K562 (cell line): Measurements from ENCODE around the gene ZCCHC3. TPM values are rescaled to one million over a fixed set of nuclear protein-coding genes. Genes with fewer than 3 reads are reported as not detected.

Source experiments
- ATAC-seq: fragments of 200-7000 bp; cut with Tn5 transposase; 3 replicates; pipeline ENCODE4 v1.9.1; 2020; ENCODE audit warnings: moderate library complexity
- BruUV-seq: library from RNA; stranded (reverse); fragments of 400-500 nt; replicated peaks from 2 replicates; lab custom pipeline; 2021; lab: Mats Ljungman, UMichigan
- CTCF ChIA-PET: fragments of 300-600 bp; formaldehyde crosslinking; extraction: SDS; loops from one replicate; lab custom pipeline; 2021; ENCODE audit warnings: low intra/inter-chr PET ratio; lab: Yijun Ruan, JAX
- POLR2A ChIA-PET: fragments of 300-600, 350-650 bp; sonication (Branson Sonifier 250); formaldehyde crosslinking; extraction: SDS; loops from one replicate; lab custom pipeline; 2021; ENCODE audit warnings: antibody characterized with exemption, inconsistent platforms; lab: Yijun Ruan, JAX
- DNase-seq, 4 experiments: peaks; one replicate each; pipeline versions ENCODE4 v3.0.0 to v3.0.0-alpha.2; 2011 to 2018; ENCODE audit warnings: low spot score in 3 of 4, mixed read lengths in 3 of 4; ENCODE audit errors: extremely low read depth in 1 of 4
- FAIRE-seq: peaks from 2 replicates; lab custom pipeline; 2011; peaks lifted over from hg19 to GRCh38; lab: Jason Lieb, UNC
- H2AFZ ChIP-seq: 2 replicates; pipeline ENCODE4 v1.6.0; 2011; ENCODE audit warnings: low read depth, low read length, control low read depth, inconsistent platforms
- H3K27ac ChIP-seq: fragments of 200-600 bp; 3 replicates; pipeline ENCODE4 v1.8.0; 2011; ENCODE audit warnings: low read depth, mild to moderate bottlenecking, control low read depth, inconsistent platforms, low read length, moderate library complexity, mixed read lengths; ENCODE audit errors: extremely low read depth
- H3K27me3 ChIP-seq, 2 experiments: fragments of 300-600 bp in 1 of 2; 2 replicates in 1 of 2; 3 replicates in 1 of 2; pipeline versions ENCODE4 v1.6.0 to v1.8.0; 2011; ENCODE audit warnings: inconsistent platforms in 2 of 2, low read length in 2 of 2, mild to moderate bottlenecking in 1 of 2, mixed read lengths in 1 of 2, moderate library complexity in 1 of 2; ENCODE audit not compliant: control insufficient read depth in 2 of 2, insufficient read depth in 2 of 2
- H3K36me3 ChIP-seq: fragments of 300-600 bp; 3 replicates; pipeline ENCODE4 v1.8.0; 2011; ENCODE audit warnings: mild to moderate bottlenecking, low read length, inconsistent platforms; ENCODE audit not compliant: control insufficient read depth, insufficient read depth
- H3K4me1 ChIP-seq, 2 experiments: fragments of 200-600 bp in 1 of 2; replicated peaks in 1 of 2; 2 replicates in 1 of 2; 3 replicates in 1 of 2; pipeline versions ENCODE4 v1.5.1 to v1.8.0; 2011; ENCODE audit warnings: inconsistent platforms in 2 of 2, low read length in 2 of 2, mild to moderate bottlenecking in 1 of 2, mixed read lengths in 1 of 2, moderate library complexity in 1 of 2; ENCODE audit not compliant: control insufficient read depth in 2 of 2, insufficient read depth in 2 of 2
- H3K4me2 ChIP-seq: 2 replicates; pipeline ENCODE4 v1.6.1; 2011; ENCODE audit warnings: low read length, control low read depth, inconsistent platforms, mixed read lengths; ENCODE audit not compliant: insufficient read depth
- H3K4me3 ChIP-seq: fragments of 200-600 bp; sonication (generic), shearing (Covaris generic); 2 replicates; pipeline ENCODE4 v1.5.1; 2016; ENCODE audit warnings: control low read depth, inconsistent platforms
- H3K79me2 ChIP-seq: fragments of 200-600 bp; 3 replicates; pipeline ENCODE4 v1.8.0; 2011; ENCODE audit warnings: low read length, inconsistent platforms; ENCODE audit not compliant: control insufficient read depth, insufficient read depth
- H3K9ac ChIP-seq, 2 experiments: 2 replicates each; pipeline versions ENCODE4 v1.6.0 to v1.6.1; 2011; ENCODE audit warnings: low read depth in 2 of 2, low read length in 2 of 2, control low read depth in 1 of 2, inconsistent platforms in 1 of 2, mild to moderate bottlenecking in 1 of 2, mixed read lengths in 1 of 2; ENCODE audit not compliant: insufficient read depth in 1 of 2
- H3K9me1 ChIP-seq: one replicate; pipeline ENCODE4 v1.6.0; 2011; ENCODE audit warnings: inconsistent platforms, mild to moderate bottlenecking, low read length, moderate library complexity; ENCODE audit not compliant: control insufficient read depth, insufficient read depth
- H3K9me3 ChIP-seq: replicated peaks from 2 replicates; pipeline ENCODE4 v1.5.1; 2011; ENCODE audit warnings: low read depth, low read length, inconsistent platforms; ENCODE audit not compliant: control insufficient read depth, insufficient read depth
- H4K20me1 ChIP-seq: replicated peaks from 2 replicates; pipeline ENCODE4 v1.6.1; 2011; ENCODE audit warnings: low read length, inconsistent platforms, mixed read lengths; ENCODE audit not compliant: control insufficient read depth, insufficient read depth
- CBFA2T2 ChIP-seq: fragments of 450-650 bp; conservative IDR thresholded peaks from 2 replicates; pipeline ENCODE4 v1.6.1; 2017; ENCODE audit warnings: mild to moderate bottlenecking
- CBFA2T3 ChIP-seq: fragments of 450-650 bp; IDR thresholded peaks from 2 replicates; pipeline ENCODE4 v1.6.1; 2017
- NFE2 ChIP-seq: IDR thresholded peaks from 2 replicates; pipeline ENCODE4 v1.6.1; 2014; ENCODE audit warnings: antibody characterized with exemption, low read depth
- NFYB ChIP-seq: IDR thresholded peaks from 2 replicates; pipeline ENCODE4 v1.6.1; 2011; ENCODE audit warnings: mild to moderate bottlenecking, moderate library complexity; ENCODE audit not compliant: insufficient read length; ENCODE audit errors: extremely low read depth
- SMAD3 ChIP-seq: fragments of 450-650 bp; formaldehyde crosslinking; conservative IDR thresholded peaks from 2 replicates; pipeline ENCODE4 v1.4.0; 2020; ENCODE audit warnings: mild to moderate bottlenecking
- ZNF217 ChIP-seq: sonication (generic); formaldehyde crosslinking; IDR thresholded peaks from 2 replicates; pipeline ENCODE4 v1.8.0; 2022; ENCODE audit warnings: mild to moderate bottlenecking, missing genetic modification reagents
- WGBS: fragments of 100-300 bp; shearing (Covaris generic); methylation state at CpG from one replicate; pipeline ENCODE4 v1.1.6; 2016; ENCODE audit warnings: low coverage, mixed read lengths; ENCODE audit not compliant: insufficient coverage; ENCODE audit errors: missing lambda C conversion rate; 5-methylcytosine and 5-hydroxymethylcytosine counted together
- in situ Hi-C: fragments of 300-500 bp; cut with MboI; formaldehyde crosslinking; loops from 4 replicates; pipeline ENCODE4 v1.15.0; 2018; ENCODE audit warnings: inconsistent platforms, mixed read lengths
- intact Hi-C: fragments of 100-400 bp; cut with micrococcal nuclease; formaldehyde crosslinking; loops from 2 replicates; pipeline ENCODE4 v1.14.2; 2022
- polyA plus RNA-seq, 8 experiments: library from polyadenylated mRNA; depleted of rRNA in 4 of 8; stranded (reverse) in 5 of 8; unstranded in 3 of 8; fragments of >200 nt; fragmentation: Nextera tagmentation in 2 of 8; fragmentation: Illumina TruSeq in 1 of 8; extraction: Ambion mirVana in 2 of 8; extraction: Trizol in 1 of 8; gene quantifications; 2 replicates each; pipeline versions ENCODE4 v1.2.1 to v1.2.3, GENCODE V29; 2011 to 2014; ENCODE audit warnings: inconsistent platforms in 1 of 8, missing spikeins in 1 of 8
- total RNA-seq, 7 experiments: library from RNA; depleted of rRNA in 6 of 7; stranded (reverse); fragments of >200 nt in 6 of 7; fragmentation: Illumina TruSeq in 2 of 7; extraction: Trizol in 2 of 7; gene quantifications; 2 replicates each; pipeline versions ENCODE4 v1.2.1 to v1.2.3, GENCODE V29; 2011 to 2021; ENCODE audit warnings: low replicate concordance in 1 of 7
- TF ChIP-seq, protein P1 (sequence below), 3 experiments: fragments of 200-800 bp in 1 of 3; sonication (Bioruptor generic) in 1 of 3; sonication (generic) in 1 of 3; formaldehyde crosslinking in 1 of 3; IDR thresholded peaks; 2 replicates each; pipeline versions ENCODE4 v1.6.1 to v1.8.0; 2016 to 2022; ENCODE audit warnings: mild to moderate bottlenecking in 2 of 3, missing compliant biosample characterization in 2 of 3, missing genetic modification characterization in 2 of 3, missing genetic modification reagents in 1 of 3
- TF ChIP-seq, protein P2 (sequence below): sonication (generic); formaldehyde crosslinking; IDR thresholded peaks from 2 replicates; pipeline ENCODE4 v1.8.1; 2023; ENCODE audit warnings: mild to moderate bottlenecking, missing genetic modification reagents

Gene ZCCHC3
- total and polyA plus RNA-seq, 9 of the 15 experiments (the other 6 are each of a cell fraction or from before 2014, with no cell fraction given) = 2.8 to 23.3 (median 16.5) TPM

DNA sequence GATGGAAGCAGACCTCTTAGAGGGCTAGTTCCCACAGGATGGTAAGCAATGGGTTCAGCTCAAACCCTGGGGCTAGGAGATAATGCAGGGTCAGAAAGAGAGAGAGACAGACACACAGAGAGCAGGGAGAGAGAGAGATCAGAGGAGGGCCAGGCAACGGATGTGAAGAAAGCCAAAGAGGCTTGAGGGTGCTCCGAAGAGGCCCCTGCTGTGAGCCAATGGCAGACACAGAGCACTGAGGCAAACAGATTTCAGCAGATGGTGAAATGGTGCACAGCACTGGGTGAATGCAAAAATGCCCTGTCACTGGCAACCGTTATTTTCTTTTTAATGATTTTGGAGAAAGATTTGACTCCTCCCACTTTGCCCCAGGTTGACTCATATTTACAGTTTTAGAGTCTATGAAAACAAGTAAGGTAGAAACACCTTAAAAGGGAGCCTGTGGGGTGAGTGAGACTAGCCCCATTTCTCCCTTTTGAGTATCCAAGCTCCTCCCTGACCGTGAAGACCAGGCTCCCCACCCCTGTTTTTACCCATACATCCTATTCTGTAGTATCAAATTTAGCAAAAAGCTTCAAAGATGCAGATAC, 39.0 kb upstream of the ZCCHC3 start:
- no peaks in the 10 kb centered on the region for H3K9me3 ChIP-seq
- H3K9ac ChIP-seq = peak overlapping the region in 1 of 2 experiments; percentile 3; a peak in 1 of 4 replicates
- 24% methylated on average over 4 of the region's 4 CpGs for WGBS
- no TSS peak for BruUV-seq
- no peak for FAIRE-seq
- ATAC-seq = peak; percentile 55
- H3K36me3 ChIP-seq = no peaks in the 10 kb centered on the region
- ChIA-PET POLR2A (interaction anchor here (0.6 to 0.8 kb wide), 2 partner anchors 8 to 21 kb away, joined by 3 read pairs; no protein-coding TSS in a partner anchor), CTCF (interaction anchor here (0.6 kb wide), 1 partner anchor 173 kb away, joined by 3 read pairs; no protein-coding TSS in a partner anchor)
- no peak for DNase-seq
- in situ Hi-C loops = no loop called here
- H3K4me3 ChIP-seq = no peak overlapping the region
- peaks cover 6 to 21% of the 10 kb centered on the region in 2 experiments for H3K4me1 ChIP-seq
- no peak overlapping the region for H3K4me2 ChIP-seq
- intact Hi-C loops = loop anchor here (2.0 kb wide), 1 partner anchor 70 kb away; no protein-coding TSS in a partner anchor
- peak overlapping the region; percentile 32; the same call in 1 of the 3 replicates for H3K27ac ChIP-seq
- H3K27me3 ChIP-seq = no peaks in the 10 kb centered on the region
- no peaks in the 10 kb centered on the region for H3K79me2 ChIP-seq
- TF ChIP-seq SMAD3 (CRISPR knock-in tag) (no peak), CBFA2T2 (peak; percentile 37; the same call in 1 of the 2 replicates), ZNF217 (CRISPR knock-in tag) (no peak), CBFA2T3 (peak; percentile 54), NFYB (no peak), NFE2 (0 out of 2 replicates have a peak, but pooled peaks have one; percentile 6)
- TF ChIP-seq, protein P1, sequence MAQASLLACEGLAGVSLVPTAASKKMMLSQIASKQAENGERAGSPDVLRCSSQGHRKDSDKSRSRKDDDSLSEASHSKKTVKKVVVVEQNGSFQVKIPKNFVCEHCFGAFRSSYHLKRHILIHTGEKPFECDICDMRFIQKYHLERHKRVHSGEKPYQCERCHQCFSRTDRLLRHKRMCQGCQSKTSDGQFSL (CRISPR knock-in tag; IDR thresholded peaks at IDR 0.05) = no peak
- TF ChIP-seq, protein P1 (tag; IDR thresholded peaks at IDR 0.05) = no peak
- TF ChIP-seq, protein P2, sequence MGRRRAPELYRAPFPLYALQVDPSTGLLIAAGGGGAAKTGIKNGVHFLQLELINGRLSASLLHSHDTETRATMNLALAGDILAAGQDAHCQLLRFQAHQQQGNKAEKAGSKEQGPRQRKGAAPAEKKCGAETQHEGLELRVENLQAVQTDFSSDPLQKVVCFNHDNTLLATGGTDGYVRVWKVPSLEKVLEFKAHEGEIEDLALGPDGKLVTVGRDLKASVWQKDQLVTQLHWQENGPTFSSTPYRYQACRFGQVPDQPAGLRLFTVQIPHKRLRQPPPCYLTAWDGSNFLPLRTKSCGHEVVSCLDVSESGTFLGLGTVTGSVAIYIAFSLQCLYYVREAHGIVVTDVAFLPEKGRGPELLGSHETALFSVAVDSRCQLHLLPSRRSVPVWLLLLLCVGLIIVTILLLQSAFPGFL = no peak
- H4K20me1 ChIP-seq = no peaks in the 10 kb centered on the region
- H3K9me1 ChIP-seq = no peaks in the 10 kb centered on the region
- peak overlapping the region; percentile 90 for H2AFZ ChIP-seq
